ENCODE data around the gene SPOPL.
A peak's percentile ranks its signal among the peaks of the same experiment; 100 is the strongest.
"Not testable (repeated sequence)": the region's sequence is repeated elsewhere in the genome, so short reads cannot be mapped to it uniquely, and the experiment has no call there.

SPOPL gene

DNA sequence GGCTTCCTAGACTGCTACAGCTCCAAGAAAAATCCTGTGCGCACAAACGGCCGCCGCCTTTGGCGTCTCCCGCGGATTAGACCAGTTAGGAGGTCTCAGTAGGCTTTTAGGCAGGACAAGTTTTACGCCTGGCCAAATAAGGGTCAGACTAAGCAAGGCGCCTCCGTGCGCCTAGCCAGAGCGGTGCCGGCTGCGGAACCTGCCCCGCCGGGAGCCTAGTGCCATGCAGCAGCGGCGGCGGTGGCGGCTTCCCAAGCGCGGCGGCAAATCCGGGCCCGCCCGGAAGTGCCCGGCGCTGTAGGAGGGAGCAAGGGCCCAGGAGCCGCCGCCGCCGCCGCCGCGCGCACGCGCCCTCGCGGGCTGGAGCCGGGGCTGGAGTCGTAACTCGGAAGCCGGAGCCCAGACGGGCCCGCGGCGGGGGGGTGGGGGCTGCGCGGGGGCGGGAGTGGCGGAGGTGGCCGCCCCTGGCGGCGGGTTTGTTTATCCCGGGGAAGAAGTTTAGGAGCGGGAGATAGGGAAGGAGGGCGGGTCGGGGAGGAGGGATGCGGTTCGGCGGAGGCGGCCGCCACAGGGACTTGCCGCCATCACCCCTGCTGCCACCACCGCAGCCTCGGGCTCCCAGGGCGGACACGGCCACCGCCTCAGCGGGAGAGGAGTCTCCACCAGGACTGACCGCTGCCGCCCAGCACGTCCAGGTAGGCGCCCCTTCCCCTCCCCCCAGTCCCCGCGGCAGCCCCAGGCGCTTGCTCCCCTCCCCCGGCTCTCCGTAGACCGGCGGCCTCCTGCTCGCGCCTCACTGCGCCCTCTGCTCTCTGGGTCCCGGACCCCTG lies at the start of gene SPOPL:
Gene SPOPL, plus strand, starts transcription at position 346 of the 830 bp plus-strand sequence. CDS start 48,447 bp downstream, outside the sequence.
- DNase-seq (ENCODE audit: low read depth): peak; percentile 63

DNA sequence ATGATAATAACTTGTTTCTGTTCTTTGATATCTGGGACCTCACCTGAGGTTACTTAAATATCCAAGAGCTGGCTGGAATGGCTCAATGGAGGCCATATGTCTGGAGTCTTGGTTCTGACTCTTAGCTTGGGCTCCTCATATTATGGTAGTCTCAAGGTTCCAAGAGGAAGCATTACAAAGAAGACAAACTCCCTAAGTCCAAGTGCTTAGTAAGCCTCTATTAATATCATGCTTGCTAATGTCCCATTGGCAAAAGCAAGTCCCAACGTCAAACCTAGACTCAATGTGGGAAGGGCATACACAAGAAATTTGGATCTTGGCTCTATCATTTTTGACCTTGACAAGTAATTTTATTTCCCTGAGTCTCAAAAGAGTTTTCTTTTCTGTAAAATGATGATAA lies 49.2 kb upstream of the SPOPL start:
- no peak for DNase-seq (ENCODE audit: low read depth)

DNA sequence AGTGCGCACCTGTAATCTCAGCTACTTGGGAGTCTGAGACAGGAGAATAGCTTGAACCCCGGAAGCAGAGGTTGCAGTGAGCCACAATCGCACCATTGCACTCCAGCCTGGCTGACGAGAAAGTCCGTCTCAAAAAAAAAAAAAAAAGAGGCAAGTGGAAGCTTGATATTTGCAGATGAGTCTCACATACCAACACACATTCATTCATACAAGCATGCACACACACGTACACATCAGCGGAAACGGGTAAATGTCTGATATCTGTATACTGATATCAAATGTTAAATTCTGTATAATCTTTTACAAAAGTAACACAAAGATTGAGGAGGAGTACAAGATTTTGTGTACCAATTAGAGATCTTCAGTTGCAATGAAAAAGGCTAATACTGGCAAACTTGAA lies 47.8 kb upstream of the SPOPL start:
- no peak for DNase-seq (ENCODE audit: low read depth)

DNA sequence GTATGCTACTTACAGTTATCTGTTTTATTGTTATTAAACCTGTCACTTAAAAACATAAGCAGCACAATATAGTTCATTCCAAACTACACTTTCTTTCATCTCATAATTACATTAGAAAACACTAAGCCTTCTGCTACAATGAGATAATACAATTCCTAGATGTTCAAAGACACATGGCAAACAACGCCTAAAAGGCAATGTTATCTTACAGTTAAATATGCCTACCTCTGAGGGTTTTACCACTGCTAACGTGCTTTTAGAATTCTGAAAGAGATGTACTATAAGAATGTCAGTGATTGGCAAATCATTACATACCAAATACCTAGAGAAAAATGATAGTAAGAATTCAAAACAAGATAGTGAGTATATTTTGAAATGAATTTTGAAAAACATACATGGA lies 46.8 kb upstream of the SPOPL start:
- DNase-seq (ENCODE audit: low read depth): no peak

DNA sequence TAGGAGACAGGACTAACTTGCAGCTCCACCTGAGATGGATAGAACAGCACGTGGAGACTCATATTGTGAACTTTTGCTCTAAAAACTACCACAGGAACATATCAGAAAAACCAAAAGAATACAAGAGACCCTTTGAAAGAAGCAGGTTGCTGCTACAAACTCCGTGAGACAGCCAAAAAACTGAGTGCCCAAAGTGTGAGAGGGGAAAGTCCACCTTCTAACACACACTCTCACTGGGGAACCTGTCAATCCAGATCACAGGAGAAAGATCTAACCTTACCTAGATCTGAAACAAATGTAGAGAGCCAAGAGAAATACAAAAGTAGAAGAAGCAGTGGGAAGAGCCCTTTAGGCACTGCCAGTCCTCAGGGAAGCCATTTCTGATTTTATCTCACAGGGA lies 46.3 kb upstream of the SPOPL start:
- DNase-seq (ENCODE audit: low read depth): no peak

DNA sequence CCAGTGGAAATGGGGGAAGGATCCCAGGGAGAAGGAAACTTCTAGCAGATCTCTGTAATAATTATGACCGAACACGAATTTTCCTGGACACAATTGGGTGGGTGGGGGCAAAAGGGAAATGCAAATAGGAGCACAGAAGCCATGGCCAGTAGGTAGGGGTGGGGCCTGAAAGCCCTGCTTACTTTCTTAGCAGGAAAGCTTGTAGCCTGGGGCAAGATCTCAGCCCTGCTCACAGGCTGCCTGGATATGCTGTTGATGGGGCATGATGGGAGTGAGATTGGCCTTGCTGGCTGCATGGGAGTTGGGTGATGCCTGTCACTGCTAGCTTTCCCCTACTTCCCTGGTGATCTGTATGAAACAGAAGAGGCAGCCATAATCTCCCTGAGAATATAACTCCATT lies 45.9 kb upstream of the SPOPL start:
- no peak for DNase-seq (ENCODE audit: low read depth)

DNA sequence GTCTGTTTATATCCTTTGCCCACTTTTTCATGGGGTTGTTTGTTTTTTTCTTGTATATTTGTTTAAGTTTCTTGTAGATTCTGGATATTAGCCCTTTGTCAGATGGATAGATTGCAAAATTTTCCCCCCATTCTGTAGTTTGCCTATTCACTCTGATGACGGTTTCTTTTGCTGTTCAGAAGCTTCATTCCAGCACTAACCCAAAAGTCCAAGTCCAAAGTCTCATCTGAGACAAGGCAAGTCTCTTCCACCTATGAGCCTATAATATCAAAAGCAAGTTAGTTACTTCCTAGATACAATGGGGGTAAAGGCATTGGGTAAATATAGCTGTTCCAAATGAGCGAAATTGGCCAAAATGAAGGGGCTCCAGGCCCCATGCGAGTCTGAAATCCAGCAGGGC lies 38.9 kb upstream of the SPOPL start:
- not testable (repeated sequence) for DNase-seq (ENCODE audit: low read depth)

DNA sequence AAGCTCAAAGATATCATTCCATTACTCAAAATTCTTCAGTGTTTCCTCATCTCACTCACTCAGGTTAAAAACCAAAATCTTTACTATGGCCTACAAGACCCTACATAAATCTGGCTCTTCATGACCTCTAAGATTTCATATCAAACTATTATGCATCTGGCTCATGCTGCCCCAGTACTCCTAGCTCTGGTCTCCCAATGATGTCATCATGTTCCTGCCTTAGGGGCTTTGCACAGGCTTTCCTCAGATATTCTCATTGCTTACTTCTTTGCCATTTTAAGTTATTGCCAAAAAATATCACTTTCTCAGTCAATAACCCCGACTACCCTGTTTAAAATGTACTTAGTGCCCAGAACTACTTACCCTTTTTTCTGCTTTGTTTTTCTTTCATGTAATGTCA lies 33.0 kb upstream of the SPOPL start:
- no peak for DNase-seq (ENCODE audit: low read depth)

DNA sequence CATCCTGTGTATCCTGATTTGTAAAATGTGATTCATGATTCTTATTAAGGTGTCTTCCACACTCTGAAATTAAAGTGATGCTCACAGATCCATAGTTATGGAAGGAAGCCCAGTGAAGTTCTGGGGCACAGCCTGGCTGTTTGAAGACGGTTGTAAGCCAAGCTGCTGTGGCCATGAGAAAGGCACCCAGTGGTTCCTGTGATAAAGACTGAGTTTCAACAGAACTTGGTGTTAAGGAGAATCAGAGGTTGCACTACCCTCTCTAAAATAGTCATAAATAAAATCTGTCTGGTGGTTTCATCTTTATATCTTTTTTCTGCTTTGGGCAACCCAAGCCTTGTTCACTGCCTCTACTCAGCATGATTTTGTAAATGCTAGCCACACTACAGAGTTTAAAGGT lies 32.2 kb upstream of the SPOPL start:
- DNase-seq (ENCODE audit: low read depth): no peak

DNA sequence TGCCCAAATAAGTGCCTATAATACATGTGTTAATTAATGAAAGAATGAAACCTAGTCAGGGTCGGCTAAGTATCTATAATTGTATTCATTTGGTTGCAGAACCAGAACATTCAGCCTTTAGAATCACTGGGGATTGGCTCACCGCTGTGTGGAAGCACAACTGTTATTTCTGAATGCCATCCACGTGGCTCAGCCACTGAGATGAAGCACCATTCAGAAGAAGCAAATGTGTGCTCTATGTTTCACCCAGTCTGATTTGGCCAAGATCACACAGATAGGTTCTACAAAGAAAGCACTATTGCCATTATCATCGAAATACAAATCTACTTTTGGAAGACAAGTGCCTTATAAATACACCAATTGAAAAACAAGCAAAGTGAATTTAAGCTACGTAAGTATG lies 30.6 kb upstream of the SPOPL start:
- no peak for DNase-seq (ENCODE audit: low read depth)

DNA sequence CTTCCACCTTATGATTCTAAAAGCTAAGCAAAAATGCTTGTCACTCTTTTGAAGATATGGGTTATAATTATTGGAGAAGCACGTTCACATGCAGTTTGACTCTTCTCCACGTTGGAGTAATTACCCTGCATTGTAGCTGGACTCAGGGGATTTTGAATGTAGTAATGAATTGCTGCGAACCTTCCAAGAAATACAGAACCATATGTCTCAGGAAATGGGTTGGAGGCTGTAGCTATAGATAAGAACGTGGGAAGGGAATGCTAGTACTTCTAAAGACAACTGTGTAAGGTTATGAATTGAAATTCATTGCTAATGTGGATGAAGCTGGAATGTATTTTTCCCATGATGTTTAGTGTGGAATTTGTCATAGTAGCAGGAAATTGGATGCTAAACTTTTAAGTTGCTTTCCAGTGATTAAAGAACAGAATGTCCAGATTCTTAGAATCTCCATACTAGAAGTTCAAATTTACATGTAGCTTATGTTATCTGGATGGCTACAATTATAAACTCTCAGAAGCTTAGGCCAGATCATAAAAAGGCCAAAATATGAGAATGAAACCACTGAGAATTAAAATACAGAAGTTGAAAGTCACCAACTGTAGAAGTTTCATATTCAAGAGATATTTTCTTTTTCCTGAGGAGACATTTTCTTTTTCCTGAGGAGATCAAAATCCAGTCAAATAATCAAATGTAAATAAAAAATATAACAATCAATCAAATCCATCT lies 27.3 kb upstream of the SPOPL start:
- DNase-seq (ENCODE audit: low read depth): no peak

DNA sequence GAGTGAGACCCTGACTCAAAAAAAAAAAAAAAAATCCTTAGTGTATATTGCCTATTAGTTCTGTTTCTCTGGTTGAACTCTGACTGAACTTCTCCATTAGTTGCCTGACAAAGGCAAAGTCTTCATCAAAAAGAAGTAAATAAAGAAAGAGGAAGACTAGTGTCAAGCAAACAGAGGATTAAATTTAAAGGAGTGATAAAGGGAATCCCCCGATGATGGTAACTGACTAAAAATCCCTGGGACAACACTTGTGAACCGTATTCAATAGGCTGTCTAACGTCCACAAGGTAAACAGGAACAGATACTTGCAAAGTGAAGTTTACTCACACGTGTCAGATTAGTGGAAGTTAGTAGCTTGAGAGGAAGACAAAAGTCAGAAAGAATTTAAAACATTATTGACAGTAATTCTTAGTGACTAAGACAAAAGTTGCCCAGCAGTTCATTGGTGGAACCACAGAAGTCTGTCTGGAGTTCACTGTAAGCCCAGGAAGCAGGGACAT lies 26.2 kb upstream of the SPOPL start:
- no peak for DNase-seq (ENCODE audit: low read depth)

DNA sequence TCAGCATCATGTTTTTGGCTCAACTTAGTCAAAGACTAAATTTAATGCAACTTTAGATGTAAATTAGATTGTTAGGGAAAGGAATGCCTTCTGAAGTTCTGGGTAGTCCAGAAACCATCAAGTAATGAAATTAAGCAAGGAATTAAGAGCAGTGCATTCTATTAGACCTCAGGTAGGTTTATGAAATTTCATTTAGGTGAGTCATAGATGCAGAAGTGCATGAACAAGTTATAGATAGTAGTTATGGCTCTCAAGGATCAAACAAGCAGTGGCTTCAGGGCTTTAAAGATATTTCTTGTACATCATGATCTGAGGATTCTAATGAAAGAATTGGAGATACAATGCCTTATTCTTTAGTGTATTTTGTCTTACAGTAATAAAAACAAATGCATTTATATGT lies 25.4 kb upstream of the SPOPL start:
- DNase-seq (ENCODE audit: low read depth): no peak

DNA sequence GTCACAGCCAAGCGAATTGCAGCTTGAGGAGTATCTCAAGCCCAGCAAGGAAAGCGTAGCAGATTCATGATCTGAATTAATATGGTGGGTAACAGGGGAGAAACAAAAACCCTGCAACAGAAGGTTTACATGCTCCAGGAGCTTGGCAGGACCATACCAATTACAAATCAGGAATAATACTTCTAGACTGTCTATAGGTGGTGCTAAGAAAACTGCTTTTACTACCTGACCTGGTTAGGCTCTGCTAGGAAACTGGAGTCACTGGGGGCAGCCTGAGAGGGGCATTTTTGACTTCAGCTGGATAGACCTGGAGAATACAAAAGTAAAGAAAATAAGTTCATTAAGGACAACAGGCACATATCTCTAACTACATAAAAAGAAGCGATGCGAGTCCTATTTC lies 24.6 kb upstream of the SPOPL start:
- no peak for DNase-seq (ENCODE audit: low read depth)

DNA sequence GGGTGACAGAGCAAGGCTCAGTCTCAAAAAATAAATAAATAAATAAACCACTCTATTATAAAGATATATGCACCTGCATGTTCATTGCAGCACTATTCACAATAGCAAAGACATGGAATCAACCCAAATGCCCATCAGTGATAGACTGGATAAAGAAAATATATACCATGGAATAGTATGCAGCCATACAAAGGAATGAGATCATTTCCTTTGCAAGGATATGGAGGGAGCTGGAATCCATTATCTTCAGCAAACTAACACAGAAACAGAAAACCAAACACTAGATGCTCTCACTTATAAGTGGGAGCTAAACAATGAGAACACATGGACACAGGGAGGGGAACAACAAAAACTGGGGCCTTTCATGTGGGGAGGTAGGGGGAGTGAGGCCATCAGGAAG lies 18.8 kb upstream of the SPOPL start:
- DNase-seq (ENCODE audit: low read depth): not testable (repeated sequence)

DNA sequence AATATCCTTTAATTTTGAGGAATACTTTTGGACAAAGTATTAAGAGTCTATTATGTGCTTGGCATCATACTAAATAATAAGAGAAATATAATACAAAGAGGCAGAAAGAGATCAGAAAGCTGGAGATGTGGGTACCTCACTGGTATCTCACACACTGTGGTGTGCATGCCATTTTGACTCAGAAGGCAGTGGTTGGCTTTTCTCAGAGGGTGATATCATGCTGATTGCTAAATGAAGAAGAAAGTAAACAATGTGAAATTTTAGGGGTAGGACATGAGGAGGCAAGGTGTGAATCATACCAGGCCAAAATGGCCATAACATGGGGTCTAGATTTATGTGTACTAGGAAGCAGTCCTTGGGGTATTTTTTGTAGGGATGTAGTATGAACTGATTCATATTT lies 16.6 kb upstream of the SPOPL start:
- DNase-seq (ENCODE audit: low read depth): no peak

DNA sequence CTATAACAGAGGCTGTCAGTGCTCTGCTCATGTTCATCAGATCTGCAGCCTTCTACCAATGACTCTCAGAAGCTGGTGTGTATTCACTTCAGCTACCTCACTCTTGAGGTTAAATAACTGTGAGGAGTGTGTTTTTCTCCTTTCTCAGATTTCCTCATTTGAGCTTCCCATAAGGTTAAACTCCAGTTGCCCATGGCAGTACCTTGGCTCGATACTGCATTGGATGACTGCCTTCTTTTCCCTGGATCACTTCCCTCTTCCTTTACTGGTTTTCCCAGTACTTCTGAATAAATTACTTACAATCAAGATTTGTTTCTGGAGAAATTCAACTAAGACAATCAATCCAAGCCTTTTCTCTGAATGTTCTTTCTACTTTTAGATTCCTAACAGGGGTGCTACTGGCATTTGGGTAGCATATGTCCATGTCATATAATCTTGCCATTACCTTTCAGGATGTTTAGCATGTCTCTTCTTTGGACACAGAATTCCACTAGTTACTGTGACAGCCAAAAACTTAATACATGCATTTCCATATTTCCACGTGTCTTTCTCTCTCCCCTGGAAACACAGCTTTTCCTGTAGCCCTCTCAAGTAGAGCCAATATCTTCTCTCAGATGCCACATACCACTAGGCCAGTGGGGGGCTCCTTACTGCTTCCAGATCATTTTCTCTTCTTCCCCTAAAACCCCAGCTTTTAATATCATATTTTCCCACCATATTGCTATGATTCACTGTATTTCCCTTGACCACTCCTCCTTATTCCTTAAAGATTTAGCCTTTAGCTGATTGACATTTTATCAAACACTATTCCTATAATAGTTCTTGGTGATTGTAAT lies 15.0 kb upstream of the SPOPL start:
- DNase-seq (ENCODE audit: low read depth): no peak

DNA sequence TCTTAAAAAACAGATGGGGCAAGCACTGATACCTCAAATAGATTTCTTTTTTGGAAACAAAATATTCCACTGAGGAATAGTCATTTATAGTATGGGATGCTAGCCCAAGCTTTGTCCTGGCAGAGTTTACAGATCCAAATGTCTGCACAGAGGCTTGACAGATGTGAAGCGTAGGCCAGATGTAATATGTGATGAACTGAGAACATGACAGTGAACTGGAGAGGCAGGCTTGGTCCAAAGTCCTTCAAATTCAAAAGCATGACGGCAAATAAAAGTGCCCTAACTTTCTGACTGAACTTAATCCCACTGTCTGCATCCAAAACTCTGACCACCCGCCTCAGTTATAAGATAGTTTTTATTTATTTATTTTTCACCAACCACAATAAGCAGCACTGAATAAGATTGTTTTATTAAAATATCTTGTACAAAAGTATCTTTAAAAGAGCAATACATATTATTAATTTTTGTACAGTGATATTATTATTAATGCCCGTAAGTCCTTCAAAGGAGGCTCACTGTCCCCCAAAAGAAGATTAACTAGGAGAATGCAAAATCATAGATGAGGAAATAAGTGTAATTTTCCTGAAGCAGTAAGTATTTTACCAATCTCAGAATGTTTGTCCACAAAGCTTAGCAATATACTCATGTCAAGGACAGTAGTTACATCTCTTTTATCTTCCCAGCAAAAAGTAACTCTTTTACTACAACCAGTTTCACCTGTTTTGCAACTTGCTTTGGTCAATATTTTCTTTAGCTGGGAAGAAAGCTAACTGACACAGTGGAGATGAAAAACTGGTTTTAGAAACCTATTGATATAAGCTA lies 10.7 kb upstream of the SPOPL start:
- DNase-seq (ENCODE audit: low read depth): no peak

DNA sequence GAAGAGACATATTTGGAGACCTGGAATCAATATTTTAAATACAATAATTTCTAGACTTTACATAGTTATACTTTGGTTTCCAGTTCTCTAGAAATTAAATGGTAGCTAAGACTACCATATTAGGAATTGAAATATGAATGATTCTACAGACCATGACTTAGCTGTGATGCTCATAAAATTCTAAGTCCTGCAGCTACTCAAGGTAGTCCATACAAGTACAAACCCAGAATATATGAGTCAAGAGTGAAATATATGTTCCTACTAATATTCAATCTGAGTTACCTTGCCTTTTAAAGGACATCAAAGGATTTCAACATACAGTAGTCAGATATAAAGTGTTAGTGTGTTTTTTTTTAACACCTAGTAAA lies 10.1 kb upstream of the SPOPL start:
- no peak for DNase-seq (ENCODE audit: low read depth)

DNA sequence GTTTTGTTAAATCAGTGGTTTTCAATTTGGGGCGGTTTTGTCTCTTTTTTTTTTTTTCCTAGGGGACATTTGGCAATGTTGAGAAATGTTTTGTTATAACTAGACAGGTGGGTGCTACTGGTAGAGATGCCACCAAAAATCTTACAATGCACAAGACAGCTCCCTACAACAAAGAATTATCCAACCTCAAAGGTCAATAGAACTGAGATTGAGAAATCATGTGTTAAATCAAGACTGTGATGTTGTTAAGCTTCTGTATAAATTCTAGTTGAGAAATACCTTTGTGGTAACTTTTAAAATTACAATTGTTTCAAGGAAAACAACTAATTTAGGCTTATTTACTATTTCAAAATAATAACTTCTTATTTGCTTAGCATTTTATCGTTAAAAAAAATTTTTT lies 9.4 kb upstream of the SPOPL start:
- no peak for DNase-seq (ENCODE audit: low read depth)

DNA sequence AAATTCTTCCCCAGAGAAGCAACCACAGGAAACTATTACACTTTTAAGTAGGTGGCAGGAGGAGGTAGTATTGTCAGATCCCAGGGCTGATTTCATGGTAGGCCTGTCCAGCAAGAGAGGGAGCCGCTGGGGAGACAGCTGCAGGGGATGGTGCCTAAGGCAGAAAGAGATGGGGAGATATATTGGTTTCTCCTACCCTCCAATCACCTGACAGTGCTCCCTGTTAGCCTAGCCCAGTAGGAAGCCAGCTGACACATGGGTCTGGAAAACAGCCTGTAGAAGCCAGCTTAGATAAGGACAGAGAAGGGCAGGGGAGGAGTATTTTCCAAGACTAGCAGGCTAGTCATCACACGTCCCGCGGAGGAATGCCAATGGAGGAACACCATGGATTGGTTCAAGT lies 8.2 kb upstream of the SPOPL start:
- no peak for DNase-seq (ENCODE audit: low read depth)
